Calu3 (cell line): ENCODE measurements around the gene APBA2. TPM values are rescaled to one million over a fixed set of nuclear protein-coding genes. Genes with fewer than 3 reads are reported as not detected.

ENCODE experiments used
- BruUV-seq: library from RNA; stranded (reverse); fragments of 400-500 nt; replicated peaks from 2 replicates; lab custom pipeline; 2021; lab: Mats Ljungman, UMichigan
- CTCF ChIA-PET: fragments of 300-600 bp; sonication (Branson Sonifier 250); formaldehyde crosslinking; loops from one replicate; lab custom pipeline; 2022; ENCODE audit warnings: antibody characterized with exemption; lab: Charles Lee
- DNase-seq: peaks from one replicate; pipeline ENCODE4 v3.0.0; 2022
- H3K27ac Mint-ChIP-seq: one replicate; pipeline ENCODE4 v1.8.0; 2022; ENCODE audit warnings: mixed read lengths; ENCODE audit not compliant: unreplicated experiment
- H3K27me3 Mint-ChIP-seq: one replicate; pipeline ENCODE4 v1.8.0; 2022; ENCODE audit warnings: mixed read lengths; ENCODE audit not compliant: unreplicated experiment
- H3K36me3 Mint-ChIP-seq: one replicate; pipeline ENCODE4 v1.8.0; 2022; ENCODE audit warnings: mild to moderate bottlenecking, moderate library complexity, mixed read lengths; ENCODE audit not compliant: insufficient read depth, unreplicated experiment
- H3K4me1 Mint-ChIP-seq: one replicate; pipeline ENCODE4 v1.8.0; 2022; ENCODE audit warnings: mild to moderate bottlenecking, low read depth, mixed read lengths; ENCODE audit not compliant: unreplicated experiment
- H3K4me3 Mint-ChIP-seq: one replicate; pipeline ENCODE4 v1.8.0; 2022; ENCODE audit warnings: mild to moderate bottlenecking, low read depth, moderate library complexity, mixed read lengths; ENCODE audit not compliant: unreplicated experiment
- H3K9me3 Mint-ChIP-seq: one replicate; pipeline ENCODE4 v1.8.0; 2022; ENCODE audit warnings: low read depth, mixed read lengths; ENCODE audit not compliant: unreplicated experiment
- CTCF ChIP-seq: fragments of 200-600 bp; IDR thresholded peaks from one replicate; pipeline ENCODE4 v1.8.0; 2022; ENCODE audit warnings: antibody characterized with exemption; ENCODE audit not compliant: unreplicated experiment
- intact Hi-C: fragments of 100-400 bp; cut with micrococcal nuclease; formaldehyde crosslinking; loops from one replicate; pipeline ENCODE4 v1.10.0; 2022; ENCODE audit not compliant: unreplicated experiment
- total RNA-seq: library from RNA; stranded (reverse); gene quantifications from 2 replicates; pipeline ENCODE4 v1.2.3, GENCODE V29; 2022

APBA2 gene
- total RNA-seq, 1 experiment from 2014 or later, result not detected

- Mint-ChIP-seq H3K27me3 (no peaks in the 10 kb centered on the region), H3K4me1 (no peaks in the 10 kb centered on the region), H3K27ac (no peak overlapping the region), H3K4me3 (no peak overlapping the region), H3K36me3 (no peaks in the 10 kb centered on the region), H3K9me3 (no peaks in the 10 kb centered on the region)
- BruUV-seq, result no TSS peak
- intact Hi-C loops, result no loop called here
- no peak for TF ChIP-seq CTCF
- CTCF ChIA-PET, result no interaction called here
- no peak for DNase-seq
These were observed 101.0 kb downstream of the APBA2 start for GRCh38 chr15:28986726-28987125.

GRCh38 chr15:28987337-28987736, 101.6 kb downstream of the APBA2 start:
- intact Hi-C loops, result no loop called here
- no peak overlapping the region for H3K4me3 Mint-ChIP-seq
- no peaks in the 10 kb centered on the region for H3K9me3 Mint-ChIP-seq
- BruUV-seq, result no TSS peak
- DNase-seq, result no peak
- no peaks in the 10 kb centered on the region for H3K27me3 Mint-ChIP-seq
- no peak overlapping the region for H3K27ac Mint-ChIP-seq
- no peaks in the 10 kb centered on the region for H3K4me1 Mint-ChIP-seq
- H3K36me3 Mint-ChIP-seq, result no peaks in the 10 kb centered on the region
- no peak for TF ChIP-seq CTCF
- CTCF ChIA-PET, result no interaction called here

- BruUV-seq, result no TSS peak
- H3K27me3 Mint-ChIP-seq, result no peaks in the 10 kb centered on the region
- CTCF ChIA-PET, result no interaction called here
- H3K4me1 Mint-ChIP-seq, result no peaks in the 10 kb centered on the region
- H3K27ac Mint-ChIP-seq, result no peak overlapping the region
- no peaks in the 10 kb centered on the region for H3K9me3 Mint-ChIP-seq
- DNase-seq, result no peak
- no peaks in the 10 kb centered on the region for H3K36me3 Mint-ChIP-seq
- no peak for TF ChIP-seq CTCF
- intact Hi-C loops, result no loop called here
- no peak overlapping the region for H3K4me3 Mint-ChIP-seq
These were observed 103.6 kb downstream of the APBA2 start for GRCh38 chr15:28989239-28989830.

- Mint-ChIP-seq H3K4me1 (no peaks in the 10 kb centered on the region), H3K9me3 (no peaks in the 10 kb centered on the region), H3K36me3 (no peaks in the 10 kb centered on the region), H3K27me3 (no peaks in the 10 kb centered on the region), H3K4me3 (no peak overlapping the region), H3K27ac (no peak overlapping the region)
- no peak for DNase-seq
- intact Hi-C loops, result no loop called here
- CTCF ChIA-PET, result no interaction called here
- BruUV-seq, result no TSS peak
- no peak for TF ChIP-seq CTCF
These were observed 104.1 kb downstream of the APBA2 start for GRCh38 chr15:28989896-28990295.
